HG03558 (cell line): ENCODE measurements around the gene PLB1.
"Not testable (repeated sequence)": the region's sequence is repeated elsewhere in the genome, so short reads cannot be mapped to it uniquely, and the experiment has no call there.

Experiments
- ATAC-seq: cut with Tn5 transposase; IDR thresholded peaks from one replicate; pipeline ENCODE4 v1.9.1; 2021; ENCODE audit warnings: moderate number of reproducible peaks; ENCODE audit not compliant: unreplicated experiment; ENCODE audit errors: extremely low read depth

Gene PLB1

DNA sequence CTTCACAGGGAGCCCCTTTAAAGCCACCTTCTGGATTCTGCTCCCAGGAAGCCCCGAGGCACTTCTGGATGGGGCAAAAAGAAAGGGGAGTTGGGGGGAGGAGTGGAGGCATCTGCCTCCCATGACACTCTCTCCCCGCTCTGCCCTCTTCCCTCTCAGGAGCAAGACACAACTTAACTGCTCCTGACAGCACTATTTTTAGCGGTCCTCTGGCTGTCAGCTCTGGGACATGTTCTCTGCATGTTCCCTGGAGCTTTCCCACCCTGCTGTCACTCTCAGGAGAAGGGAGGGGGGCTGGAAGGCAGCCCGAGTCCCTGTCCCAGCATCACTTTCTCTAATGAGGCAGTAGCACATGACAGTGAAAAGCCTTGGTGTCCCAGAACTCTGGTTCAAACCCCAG, 32.3 kb downstream of the PLB1 start:
- ATAC-seq = no peak

DNA sequence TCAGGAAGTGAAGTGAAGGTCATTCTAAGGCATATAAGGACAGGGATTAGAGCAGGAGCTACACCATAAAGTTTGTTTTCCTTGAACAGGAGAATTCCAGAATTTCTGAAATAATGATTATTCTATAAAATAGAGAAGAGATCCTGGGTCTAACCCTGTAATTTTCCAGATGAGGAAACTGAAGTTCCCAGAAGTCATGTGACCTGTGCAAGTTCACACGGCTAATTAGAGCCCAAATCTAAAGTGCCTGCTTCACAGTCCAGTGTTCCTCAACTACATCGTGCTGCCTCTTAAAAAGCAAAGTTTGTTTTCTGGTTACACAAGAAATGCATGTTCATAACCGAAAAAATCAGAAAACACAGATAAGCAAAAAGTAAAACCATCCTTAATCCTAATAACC, 34.9 kb downstream of the PLB1 start:
- no peak for ATAC-seq

DNA sequence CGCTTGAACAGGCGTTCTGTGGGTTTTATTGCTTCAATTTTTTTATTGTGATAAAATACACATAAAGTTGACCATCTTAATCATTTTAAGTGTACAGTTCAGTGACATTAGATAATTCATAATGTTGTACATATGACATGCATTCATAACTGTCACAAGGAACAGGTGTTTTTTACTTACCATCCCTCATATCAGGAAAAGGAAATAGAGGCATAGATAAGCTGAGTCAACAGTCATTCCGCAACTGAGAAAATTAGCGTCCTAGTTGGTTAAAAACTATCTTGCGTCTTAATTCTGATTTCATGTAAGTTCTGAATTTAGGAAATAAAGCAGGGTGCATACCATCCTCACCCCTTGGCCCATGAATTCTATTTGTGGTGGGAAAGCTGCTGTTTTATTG, 36.5 kb downstream of the PLB1 start:
- ATAC-seq = no peak

GRCh38 chr2:28533044-28533680, 37.3 kb downstream of the PLB1 start:
- no peak for ATAC-seq

GRCh38 chr2:28534817-28535216, 39.0 kb downstream of the PLB1 start:
- no peak for ATAC-seq

- no peak for ATAC-seq
Measured at GRCh38 chr2:28538134-28538533, 42.3 kb downstream of the PLB1 start.

- no peak for ATAC-seq
Measured at GRCh38 chr2:28538652-28539051, 42.8 kb downstream of the PLB1 start.

DNA sequence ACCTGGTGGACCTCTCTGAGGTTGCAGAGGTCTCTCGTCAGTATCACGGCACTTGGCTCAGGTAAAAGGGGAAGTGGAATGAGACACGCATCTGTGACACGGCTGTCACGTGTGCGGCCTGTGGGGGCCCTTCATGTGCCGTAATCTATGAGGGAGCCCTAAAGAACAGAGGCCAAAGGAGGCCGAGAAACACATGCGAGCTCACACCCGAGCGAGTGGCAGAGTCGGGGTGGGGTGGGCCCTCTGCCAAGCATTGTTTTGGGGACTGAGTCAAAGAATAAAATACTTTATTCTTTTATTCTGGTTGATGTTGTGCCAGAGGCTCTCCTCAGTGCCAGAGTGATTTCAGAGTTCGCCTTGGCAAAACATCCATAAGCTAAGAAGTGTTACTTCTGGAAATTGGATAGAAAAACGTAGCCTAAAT, 43.3 kb downstream of the PLB1 start:
- ATAC-seq = no peak

DNA sequence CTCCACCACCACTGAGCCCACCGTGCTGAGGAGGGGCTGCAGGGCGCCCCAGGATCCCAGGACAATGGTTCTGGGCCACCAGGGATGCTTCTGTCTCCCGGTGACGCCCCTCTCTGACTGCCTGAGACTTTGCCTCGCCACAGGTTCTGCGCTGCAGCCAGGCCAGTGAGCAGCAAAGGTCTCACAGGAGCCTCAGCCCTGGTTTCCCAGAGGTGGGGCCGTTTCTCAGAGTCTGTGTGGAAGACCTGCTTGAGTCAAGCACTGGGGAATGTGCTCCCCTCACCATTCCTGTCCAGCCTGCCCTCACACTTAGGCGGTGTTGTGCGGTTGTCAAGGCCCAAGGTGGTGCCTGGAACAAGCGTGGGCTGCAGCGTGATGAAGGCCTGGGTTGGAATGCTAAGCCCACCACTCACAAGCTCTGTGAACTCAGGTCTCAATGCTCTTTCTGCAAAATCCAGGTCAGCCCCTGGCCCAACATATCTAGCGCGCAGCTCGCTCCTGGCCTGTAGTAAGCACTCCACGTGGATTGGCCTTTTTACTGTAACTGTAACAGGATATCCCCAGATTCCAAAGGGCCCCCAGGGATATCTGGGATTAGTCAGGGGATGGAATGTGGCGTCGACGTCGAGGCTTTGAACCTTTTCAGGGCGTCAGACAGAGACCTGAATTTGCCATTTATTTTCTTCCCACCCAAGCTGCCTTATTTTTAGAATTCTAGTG, 47.6 kb downstream of the PLB1 start:
- no peak for ATAC-seq

GRCh38 chr2:28544036-28544346, 48.1 kb downstream of the PLB1 start:
- ATAC-seq = no peak

DNA sequence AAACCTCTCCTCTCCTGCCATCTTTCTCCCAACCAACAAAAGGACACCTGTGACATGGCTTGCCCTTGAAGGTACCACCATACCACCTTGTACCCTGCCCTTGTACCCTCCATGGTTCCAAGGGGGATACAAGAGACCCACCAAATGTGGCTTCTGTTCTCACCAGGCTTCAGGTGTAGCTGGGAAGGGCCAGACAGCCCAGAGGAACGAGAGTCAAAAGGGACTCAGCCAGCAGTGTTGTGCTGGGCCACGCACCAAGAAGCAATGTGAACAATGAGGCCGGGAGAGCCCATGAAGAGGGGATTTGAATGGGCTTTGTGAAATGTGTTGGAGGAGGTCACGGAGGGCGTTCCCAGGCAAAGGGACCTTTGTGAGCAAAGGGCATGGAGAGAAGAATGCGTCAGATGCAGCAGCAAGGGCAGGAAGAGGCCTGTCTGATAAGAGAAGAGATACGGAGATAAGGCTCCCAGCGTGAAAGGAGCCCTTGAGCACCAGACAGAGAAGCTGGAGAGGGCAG, 48.6 kb downstream of the PLB1 start:
- ATAC-seq = no peak

GRCh38 chr2:28544922-28545589, 49.2 kb downstream of the PLB1 start:
- no peak for ATAC-seq

GRCh38 chr2:28545590-28546200, 49.8 kb downstream of the PLB1 start:
- ATAC-seq = no peak

- no peak for ATAC-seq
Measured at GRCh38 chr2:28546242-28546641, 50.4 kb downstream of the PLB1 start.

DNA sequence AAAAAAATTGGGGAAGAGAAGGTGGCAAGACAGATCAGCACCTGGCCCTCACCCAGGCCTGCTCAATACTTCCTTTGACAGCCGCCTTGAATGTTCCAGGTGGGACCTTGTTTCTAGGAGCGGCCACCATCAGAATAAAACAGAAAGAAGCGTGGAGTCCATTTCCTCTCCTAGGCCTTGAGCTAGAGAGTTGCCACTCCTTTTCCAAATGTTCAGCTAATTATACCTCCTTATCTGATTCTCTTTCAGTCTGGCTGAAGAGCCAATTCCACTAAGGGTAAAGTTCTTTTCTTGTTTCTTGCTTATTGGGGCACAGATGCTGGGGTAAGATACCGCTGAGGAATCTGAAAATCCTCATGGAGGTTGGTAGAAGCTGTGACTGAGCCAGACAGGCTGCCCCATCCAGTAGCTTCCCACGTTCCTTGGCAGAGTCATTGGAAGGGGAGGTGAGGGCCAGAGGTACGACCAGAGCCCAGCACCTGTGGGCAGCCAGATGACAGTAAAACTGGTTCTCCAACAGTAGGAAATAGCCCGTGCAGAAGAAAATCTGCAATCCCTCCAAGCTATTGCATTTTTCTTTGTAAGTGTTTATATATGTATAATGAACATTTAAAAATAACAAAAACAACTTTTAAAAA, 51.5 kb downstream of the PLB1 start:
- no peak for ATAC-seq

DNA sequence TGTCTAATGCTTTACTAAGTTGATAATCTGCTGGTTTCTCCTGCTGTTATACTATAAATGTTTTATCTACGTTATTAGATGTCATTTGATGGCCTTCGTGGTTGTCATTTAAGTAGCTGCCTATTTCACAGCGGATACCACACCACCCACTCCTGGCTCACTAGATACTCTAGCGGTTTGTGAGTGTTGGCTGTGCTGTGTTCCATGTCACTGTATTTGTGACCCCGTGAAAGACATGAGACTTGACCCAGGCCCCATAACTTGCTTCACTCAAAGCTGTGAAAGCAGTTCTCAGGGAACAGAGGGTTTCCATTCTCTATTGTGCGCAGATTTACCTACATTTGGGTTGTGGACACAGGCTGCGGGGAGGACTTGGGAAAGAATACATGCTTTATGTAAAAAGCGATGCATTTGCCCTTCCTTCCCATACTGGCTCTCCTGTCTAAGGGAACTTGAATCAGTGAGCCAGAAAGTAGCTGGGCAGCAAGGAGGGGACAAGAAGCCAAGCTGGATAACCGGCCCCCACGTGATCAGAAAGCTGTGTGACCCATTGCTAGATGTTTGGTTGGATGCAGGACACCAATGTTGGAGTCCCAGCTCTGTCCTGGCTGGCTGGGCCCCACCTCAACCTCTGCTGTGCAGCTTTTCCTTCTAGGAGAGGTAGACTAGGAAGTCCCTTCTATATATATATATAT, 52.2 kb downstream of the PLB1 start:
- ATAC-seq = no peak

- ATAC-seq = not testable (repeated sequence)
Measured at GRCh38 chr2:28550345-28550744, 54.5 kb downstream of the PLB1 start.

DNA sequence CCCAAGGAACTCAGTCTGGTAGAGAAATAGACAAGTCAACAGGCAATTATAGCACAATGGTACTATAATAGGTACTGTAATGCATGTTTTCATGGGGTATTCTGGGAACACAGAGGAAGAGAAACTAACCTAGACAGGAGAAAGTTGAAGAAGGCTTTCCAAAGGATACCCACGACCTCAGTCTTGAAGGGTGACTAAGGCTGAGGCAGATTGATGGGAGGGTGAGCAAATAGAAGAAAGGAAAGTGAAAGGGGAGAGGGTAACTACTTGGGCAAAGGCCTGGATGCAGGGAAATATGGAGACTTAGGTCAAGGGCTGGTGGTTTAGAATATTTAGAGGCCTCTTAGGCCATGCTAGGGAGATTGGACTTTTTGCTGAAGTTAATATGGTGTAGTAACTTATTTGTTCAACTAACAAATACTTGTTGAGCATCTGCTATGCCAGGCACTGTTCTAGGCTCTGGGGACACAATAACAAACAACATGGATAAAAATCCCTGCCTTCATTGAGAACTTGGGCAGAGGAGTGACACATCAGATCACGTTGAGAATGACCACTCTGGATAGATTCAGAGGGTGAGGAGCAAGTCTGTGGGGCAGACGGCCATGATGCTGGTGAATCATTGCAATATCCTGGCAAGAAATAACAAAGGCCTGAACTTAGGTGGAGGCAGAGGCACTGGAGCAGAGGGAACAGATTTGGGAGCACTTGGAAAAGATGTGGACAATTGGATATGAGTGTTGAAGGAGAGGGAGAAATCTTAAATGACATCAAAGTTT, 56.4 kb downstream of the PLB1 start:
- no peak for ATAC-seq

DNA sequence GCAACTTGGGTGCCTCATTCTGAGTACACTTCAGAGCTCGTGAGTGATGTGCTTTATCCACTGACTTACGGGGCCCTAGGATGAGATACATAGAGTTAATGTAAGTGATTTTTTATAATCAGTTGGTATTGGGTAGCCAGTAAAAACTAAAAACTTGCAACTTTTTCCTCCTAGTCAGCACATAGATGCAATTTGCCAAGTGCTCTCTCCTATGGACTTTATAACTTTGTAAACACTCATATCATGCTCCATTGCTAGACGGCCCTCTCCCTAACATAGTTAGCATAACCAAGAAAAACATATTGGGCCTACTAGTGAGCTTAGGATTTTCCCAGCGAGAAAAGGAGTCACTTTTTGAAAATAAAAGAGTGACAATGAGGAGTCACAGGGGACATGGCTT, 60.4 kb downstream of the PLB1 start:
- ATAC-seq = no peak
